SK-N-SH (cell line): ENCODE measurements around the gene CNTFR.

Experiments
- GATA2 ChIP-seq: sonication (generic); formaldehyde crosslinking; IDR thresholded peaks from 2 replicates; pipeline ENCODE4 v1.5.0; 2020; ENCODE audit warnings: mild to moderate bottlenecking, missing genetic modification reagents
- TF ChIP-seq, protein P1 (sequence below): fragments of 200-600 bp; sonication (generic); IDR thresholded peaks from 2 replicates; pipeline ENCODE4 v1.6.1; 2017; ENCODE audit warnings: antibody characterized with exemption, mild to moderate bottlenecking, moderate library complexity
- TF ChIP-seq, protein P2 (sequence below): IDR thresholded peaks from 2 replicates; pipeline ENCODE4 v1.6.1; 2012; ENCODE audit warnings: mild to moderate bottlenecking, low read depth, low read length, moderate library complexity

DNA sequence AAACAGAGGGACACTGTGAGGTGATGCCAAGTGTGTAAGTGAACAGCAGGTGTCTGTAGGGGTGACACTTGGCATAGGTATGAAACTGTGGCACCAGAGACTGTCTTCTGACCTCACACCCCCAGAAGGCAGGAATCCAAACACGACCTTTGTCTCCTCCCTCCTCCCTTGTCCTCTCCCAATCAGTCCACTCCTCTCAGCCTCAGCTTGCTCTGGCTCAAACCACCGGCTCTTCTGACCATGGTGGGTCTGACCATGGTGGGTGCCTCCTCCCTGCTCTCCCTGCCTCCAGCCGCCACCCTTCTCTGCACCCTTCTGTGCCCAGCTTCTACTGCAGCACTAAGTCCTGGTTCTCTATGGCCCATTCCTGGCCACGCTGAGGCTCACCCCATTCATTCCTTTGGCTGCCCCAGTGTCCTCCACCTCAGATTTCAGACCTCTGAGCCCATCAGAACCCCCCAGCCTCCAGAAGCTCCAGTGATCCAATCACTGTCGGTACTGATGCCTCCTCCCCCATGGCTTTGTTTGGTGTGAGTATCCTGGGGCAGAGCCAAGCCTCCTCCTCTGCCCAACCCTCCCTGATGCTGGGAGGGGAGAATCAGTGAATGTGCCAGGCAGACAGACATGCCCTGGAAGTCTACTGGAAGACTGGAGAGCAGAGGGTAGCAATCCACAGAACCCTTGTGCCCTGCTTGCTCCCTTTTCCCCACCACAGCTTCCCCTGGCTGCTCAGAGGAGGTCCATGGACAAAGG lies 41.1 kb upstream of the CNTFR start:
- TF ChIP-seq, protein P1, sequence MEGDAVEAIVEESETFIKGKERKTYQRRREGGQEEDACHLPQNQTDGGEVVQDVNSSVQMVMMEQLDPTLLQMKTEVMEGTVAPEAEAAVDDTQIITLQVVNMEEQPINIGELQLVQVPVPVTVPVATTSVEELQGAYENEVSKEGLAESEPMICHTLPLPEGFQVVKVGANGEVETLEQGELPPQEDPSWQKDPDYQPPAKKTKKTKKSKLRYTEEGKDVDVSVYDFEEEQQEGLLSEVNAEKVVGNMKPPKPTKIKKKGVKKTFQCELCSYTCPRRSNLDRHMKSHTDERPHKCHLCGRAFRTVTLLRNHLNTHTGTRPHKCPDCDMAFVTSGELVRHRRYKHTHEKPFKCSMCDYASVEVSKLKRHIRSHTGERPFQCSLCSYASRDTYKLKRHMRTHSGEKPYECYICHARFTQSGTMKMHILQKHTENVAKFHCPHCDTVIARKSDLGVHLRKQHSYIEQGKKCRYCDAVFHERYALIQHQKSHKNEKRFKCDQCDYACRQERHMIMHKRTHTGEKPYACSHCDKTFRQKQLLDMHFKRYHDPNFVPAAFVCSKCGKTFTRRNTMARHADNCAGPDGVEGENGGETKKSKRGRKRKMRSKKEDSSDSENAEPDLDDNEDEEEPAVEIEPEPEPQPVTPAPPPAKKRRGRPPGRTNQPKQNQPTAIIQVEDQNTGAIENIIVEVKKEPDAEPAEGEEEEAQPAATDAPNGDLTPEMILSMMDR: no peak
- TF ChIP-seq, protein P2, sequence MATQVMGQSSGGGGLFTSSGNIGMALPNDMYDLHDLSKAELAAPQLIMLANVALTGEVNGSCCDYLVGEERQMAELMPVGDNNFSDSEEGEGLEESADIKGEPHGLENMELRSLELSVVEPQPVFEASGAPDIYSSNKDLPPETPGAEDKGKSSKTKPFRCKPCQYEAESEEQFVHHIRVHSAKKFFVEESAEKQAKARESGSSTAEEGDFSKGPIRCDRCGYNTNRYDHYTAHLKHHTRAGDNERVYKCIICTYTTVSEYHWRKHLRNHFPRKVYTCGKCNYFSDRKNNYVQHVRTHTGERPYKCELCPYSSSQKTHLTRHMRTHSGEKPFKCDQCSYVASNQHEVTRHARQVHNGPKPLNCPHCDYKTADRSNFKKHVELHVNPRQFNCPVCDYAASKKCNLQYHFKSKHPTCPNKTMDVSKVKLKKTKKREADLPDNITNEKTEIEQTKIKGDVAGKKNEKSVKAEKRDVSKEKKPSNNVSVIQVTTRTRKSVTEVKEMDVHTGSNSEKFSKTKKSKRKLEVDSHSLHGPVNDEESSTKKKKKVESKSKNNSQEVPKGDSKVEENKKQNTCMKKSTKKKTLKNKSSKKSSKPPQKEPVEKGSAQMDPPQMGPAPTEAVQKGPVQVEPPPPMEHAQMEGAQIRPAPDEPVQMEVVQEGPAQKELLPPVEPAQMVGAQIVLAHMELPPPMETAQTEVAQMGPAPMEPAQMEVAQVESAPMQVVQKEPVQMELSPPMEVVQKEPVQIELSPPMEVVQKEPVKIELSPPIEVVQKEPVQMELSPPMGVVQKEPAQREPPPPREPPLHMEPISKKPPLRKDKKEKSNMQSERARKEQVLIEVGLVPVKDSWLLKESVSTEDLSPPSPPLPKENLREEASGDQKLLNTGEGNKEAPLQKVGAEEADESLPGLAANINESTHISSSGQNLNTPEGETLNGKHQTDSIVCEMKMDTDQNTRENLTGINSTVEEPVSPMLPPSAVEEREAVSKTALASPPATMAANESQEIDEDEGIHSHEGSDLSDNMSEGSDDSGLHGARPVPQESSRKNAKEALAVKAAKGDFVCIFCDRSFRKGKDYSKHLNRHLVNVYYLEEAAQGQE: no peak
- TF ChIP-seq GATA2: no peak
